ENCODE measurements around the gene CTSC.

GRCh38 chr11:88359114-88359513, 21.6 kb upstream of the CTSC start:
- TF ChIP-seq POLR2A (IDR thresholded peaks at IDR 0.05) (no peak), CTCF (IDR thresholded peaks at IDR 0.05) (no peak)
